ENCODE results near the gene RIPPLY3.
"Not testable (repeated sequence)": the region's sequence is repeated elsewhere in the genome, so short reads cannot be mapped to it uniquely, and the experiment has no call there.

Gene RIPPLY3

DNA sequence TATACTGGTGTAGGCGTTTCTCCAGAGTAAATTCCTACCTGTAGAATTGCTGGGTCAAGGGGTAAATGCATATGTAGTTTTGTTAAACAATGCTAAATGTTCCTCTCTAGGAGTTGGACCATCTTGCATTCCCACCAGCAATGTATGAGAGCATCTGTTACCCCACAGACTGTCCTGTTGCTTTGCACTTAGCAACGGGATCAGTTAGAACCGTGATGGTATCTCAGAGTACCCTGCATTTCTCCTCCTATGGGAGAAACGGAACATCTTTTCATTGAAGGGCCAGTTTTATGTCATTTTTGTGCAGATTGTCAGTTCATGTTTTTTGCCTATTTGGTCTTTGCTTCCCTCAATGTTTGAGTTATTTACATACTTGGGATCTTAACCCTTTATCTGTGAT, 18.0 kb upstream of the RIPPLY3 start:
- ChIA-PET CTCF (no interaction called here), POLR2A (interaction anchor here (2.0 kb wide), 1 partner anchor 22 kb away, joined by 9 read pairs; no protein-coding TSS in a partner anchor)
- TF ChIP-seq ZNF384 (IDR thresholded peaks at IDR 0.05) (no peak), CTBP1 (IDR thresholded peaks at IDR 0.05; ENCODE audit: borderline replicate concordance) (no peak), SP1 (IDR thresholded peaks at IDR 0.05) (no peak), BHLHE40 (IDR thresholded peaks at IDR 0.05; ENCODE audit: borderline replicate concordance) (no peak), ELF4 (IDR thresholded peaks at IDR 0.05) (no peak), LEF1 (IDR thresholded peaks at IDR 0.05; ENCODE audit: borderline replicate concordance) (no peak), FOXM1 (IDR thresholded peaks at IDR 0.05; ENCODE audit: borderline replicate concordance) (no peak), FOXA1 (IDR thresholded peaks at IDR 0.05) (no peak), SUZ12 (IDR thresholded peaks at IDR 0.05) (no peak), FOXK2 (IDR thresholded peaks at IDR 0.05) (no peak), TARDBP (IDR thresholded peaks at IDR 0.05) (no peak), ARNT (IDR thresholded peaks at IDR 0.05) (no peak), NFRKB (IDR thresholded peaks at IDR 0.05) (no peak), HDGF (IDR thresholded peaks at IDR 0.05; ENCODE audit: borderline replicate concordance) (no peak), L3MBTL2 (conservative IDR thresholded peaks at IDR 0.05) (no peak)
- TF ChIP-seq, protein P1, sequence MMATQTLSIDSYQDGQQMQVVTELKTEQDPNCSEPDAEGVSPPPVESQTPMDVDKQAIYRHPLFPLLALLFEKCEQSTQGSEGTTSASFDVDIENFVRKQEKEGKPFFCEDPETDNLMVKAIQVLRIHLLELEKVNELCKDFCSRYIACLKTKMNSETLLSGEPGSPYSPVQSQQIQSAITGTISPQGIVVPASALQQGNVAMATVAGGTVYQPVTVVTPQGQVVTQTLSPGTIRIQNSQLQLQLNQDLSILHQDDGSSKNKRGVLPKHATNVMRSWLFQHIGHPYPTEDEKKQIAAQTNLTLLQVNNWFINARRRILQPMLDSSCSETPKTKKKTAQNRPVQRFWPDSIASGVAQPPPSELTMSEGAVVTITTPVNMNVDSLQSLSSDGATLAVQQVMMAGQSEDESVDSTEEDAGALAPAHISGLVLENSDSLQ (IDR thresholded peaks at IDR 0.05), result no peak
- no peak for DNase-seq (ENCODE audit: extremely low spot score)

DNA sequence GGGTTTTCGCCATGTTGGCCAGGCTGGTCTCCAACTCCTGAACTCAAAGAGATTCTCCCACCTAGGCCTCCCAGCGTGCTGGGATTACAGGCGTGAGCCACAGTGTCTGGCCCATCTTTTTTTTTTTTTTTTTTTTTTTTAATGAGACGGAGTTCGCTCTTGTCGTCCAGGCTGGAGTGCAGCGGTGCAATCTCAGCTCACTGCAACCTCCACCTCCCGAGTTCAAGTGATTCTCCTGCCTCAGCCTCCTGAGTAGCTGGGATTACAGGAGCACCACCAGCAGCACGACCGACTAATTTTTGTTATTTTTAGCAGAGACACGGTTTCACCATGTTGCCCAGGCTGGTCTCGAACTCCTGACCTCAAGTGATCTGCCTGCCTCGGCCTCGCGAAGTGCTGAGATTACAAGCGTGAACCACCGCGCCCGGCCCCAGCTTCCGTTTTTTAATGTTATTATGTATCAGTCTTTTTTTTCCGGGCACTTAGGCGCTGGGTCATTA, 17.3 kb upstream of the RIPPLY3 start:
- DNase-seq (ENCODE audit: extremely low spot score), result not testable (repeated sequence)
- CTCF ChIA-PET, result interaction anchor here (0.5 to 2.7 kb wide), 7 partner anchors 9 to 97 kb away, joined by 3 to 7 read pairs (median 4); no protein-coding TSS in a partner anchor
- POLR2A ChIA-PET, result interaction anchor here (1.0 to 2.0 kb wide), 4 partner anchors 12 to 396 kb away, joined by 3 to 9 read pairs (median 4); no protein-coding TSS in a partner anchor
- peak; percentile 99 for TF ChIP-seq L3MBTL2 (conservative IDR thresholded peaks at IDR 0.05)
- peak; percentile 39; the same call in 1 of the 2 replicates for TF ChIP-seq ZNF384 (IDR thresholded peaks at IDR 0.05)

DNA sequence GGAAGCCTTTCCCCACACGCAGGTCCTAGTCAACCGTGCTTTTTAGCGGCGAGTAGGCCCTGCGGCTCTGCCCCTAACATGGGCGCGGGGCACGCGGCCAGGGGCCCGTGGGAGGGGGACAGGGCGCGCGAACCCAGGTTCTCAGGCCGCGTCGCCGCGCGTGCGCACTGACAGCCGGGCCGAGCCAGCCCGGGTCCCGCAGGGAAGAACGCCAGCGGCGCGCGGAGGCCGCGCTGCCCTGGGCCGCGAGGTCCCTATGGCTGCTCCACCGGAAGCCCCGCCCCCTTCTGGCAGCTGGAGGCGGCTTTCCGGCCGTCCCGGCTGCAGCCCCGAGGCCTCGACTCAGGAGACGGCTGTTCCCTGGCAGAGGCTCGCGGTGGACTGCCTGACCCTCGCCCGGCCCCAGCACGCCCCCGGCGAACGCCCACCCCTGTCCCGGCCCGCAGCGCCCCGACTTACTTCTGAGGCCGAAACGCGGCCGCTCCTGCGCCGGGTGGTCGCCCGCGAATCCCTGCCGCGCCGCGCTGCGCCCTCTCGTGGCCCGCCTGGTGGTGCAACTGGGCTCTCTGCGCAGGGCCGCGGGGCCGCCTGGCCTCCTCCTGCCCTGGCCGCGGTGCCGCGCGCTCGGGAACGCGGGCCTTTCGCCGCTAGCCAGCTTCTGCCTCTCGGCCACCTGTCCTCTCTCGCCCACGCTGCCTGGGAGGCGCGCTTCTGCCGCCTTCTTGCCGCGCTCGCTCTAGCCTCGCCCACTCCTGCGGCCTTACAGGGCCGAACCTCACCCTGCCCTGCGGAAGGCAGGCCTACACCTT, 16.6 kb upstream of the RIPPLY3 start:
- POLR2A ChIA-PET, result interaction anchor here (0.9 to 2.0 kb wide), 7 partner anchors 10 to 395 kb away, joined by 3 to 9 read pairs (median 3); no protein-coding TSS in a partner anchor
- CTCF ChIA-PET, result interaction anchor here (0.5 to 2.7 kb wide), 9 partner anchors 9 to 97 kb away, joined by 3 to 7 read pairs (median 4); no protein-coding TSS in a partner anchor
- DNase-seq (ENCODE audit: extremely low spot score), result peak; percentile 97
- TF ChIP-seq BHLHE40 (IDR thresholded peaks at IDR 0.05; ENCODE audit: borderline replicate concordance) (no peak), FOXM1 (IDR thresholded peaks at IDR 0.05; ENCODE audit: borderline replicate concordance) (no peak), TARDBP (IDR thresholded peaks at IDR 0.05) (no peak), L3MBTL2 (conservative IDR thresholded peaks at IDR 0.05) (peak; percentile 97), SUZ12 (IDR thresholded peaks at IDR 0.05) (no peak), FOXA1 (IDR thresholded peaks at IDR 0.05) (no peak), FOXK2 (IDR thresholded peaks at IDR 0.05) (no peak), ZNF384 (IDR thresholded peaks at IDR 0.05) (no peak), CTBP1 (IDR thresholded peaks at IDR 0.05; ENCODE audit: borderline replicate concordance) (no peak), LEF1 (IDR thresholded peaks at IDR 0.05; ENCODE audit: borderline replicate concordance) (peak; percentile 36; the same call in 1 of the 2 replicates), HDGF (IDR thresholded peaks at IDR 0.05; ENCODE audit: borderline replicate concordance) (no peak), ELF4 (IDR thresholded peaks at IDR 0.05) (no peak), NFRKB (IDR thresholded peaks at IDR 0.05) (no peak), SP1 (IDR thresholded peaks at IDR 0.05) (no peak), ARNT (IDR thresholded peaks at IDR 0.05) (peak; percentile 36; the same call in 1 of the 2 replicates)
- TF ChIP-seq, protein P1 (IDR thresholded peaks at IDR 0.05), result no peak

DNA sequence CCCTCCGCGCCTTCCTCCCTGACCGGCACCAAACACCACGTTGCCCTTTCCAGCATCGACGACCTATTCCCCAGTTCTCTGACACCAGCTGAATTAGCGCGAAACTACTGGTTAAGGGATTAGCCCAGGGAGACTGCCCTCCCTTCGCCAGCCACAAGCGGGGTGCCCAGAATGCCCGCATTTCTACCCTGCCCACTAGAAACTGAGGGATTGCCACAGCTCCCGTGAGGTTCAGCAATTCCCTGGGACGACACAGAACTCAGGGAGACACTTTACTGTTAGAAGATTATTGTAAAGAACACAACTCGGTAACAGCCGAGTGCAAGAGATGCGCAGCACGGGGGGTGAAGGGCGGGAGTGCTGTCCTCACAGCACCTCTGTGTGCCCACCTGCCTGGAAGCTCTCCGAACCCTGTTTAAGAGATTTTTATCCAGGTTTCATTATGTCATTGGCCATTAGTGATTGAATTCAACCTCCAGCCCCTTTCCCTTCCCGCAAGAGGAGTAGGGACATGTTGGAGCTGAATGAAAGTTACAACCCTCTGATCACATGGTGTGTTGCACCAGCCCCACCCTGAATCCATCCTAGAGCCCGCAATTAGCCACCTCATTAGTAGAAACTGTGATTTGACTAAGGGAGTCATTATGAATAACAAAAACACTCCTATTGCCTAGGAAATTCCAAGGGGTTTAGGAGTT, 15.8 kb upstream of the RIPPLY3 start:
- no peak for DNase-seq (ENCODE audit: extremely low spot score)
- POLR2A ChIA-PET, result interaction anchor here (0.9 to 2.0 kb wide), 4 partner anchors 9 to 24 kb away, joined by 3 to 9 read pairs (median 4); no protein-coding TSS in a partner anchor
- CTCF ChIA-PET, result interaction anchor here (0.9 to 2.7 kb wide), 5 partner anchors 12 to 96 kb away, joined by 3 to 7 read pairs (median 4); no protein-coding TSS in a partner anchor
- TF ChIP-seq L3MBTL2 (conservative IDR thresholded peaks at IDR 0.05), result peak; percentile 25
- no peak for TF ChIP-seq LEF1 (IDR thresholded peaks at IDR 0.05; ENCODE audit: borderline replicate concordance)

DNA sequence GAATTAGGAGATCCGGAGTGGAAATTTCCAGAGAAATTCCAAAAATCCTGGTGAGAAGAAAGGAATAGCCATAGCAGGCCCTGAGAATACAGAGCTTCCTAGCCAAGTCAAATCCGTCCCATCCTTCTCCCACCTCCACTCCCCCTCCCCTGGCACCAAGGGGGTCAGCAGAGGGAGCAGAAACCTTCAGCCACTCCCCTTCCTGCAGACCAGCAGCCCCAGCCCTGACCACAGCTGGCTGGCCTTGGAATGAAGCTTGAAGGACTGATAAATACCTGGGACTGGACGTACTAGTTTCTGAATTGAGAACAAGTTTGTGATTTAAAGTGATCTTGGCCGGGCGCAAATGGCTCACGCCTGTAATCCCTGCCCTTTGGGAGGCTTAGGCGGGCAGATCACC, 13.8 kb upstream of the RIPPLY3 start:
- CTCF ChIA-PET, result no interaction called here
- DNase-seq (ENCODE audit: extremely low spot score), result no peak
- POLR2A ChIA-PET, result no interaction called here
- no peak for TF ChIP-seq FOXM1 (IDR thresholded peaks at IDR 0.05; ENCODE audit: borderline replicate concordance)
- TF ChIP-seq TARDBP (IDR thresholded peaks at IDR 0.05), result no peak
- no peak for TF ChIP-seq SP1 (IDR thresholded peaks at IDR 0.05)
- TF ChIP-seq FOXA1 (IDR thresholded peaks at IDR 0.05), result no peak
- no peak for TF ChIP-seq ELF4 (IDR thresholded peaks at IDR 0.05)
- no peak for TF ChIP-seq ZNF384 (IDR thresholded peaks at IDR 0.05)
- TF ChIP-seq, protein P1 (IDR thresholded peaks at IDR 0.05), result no peak
- TF ChIP-seq FOXK2 (IDR thresholded peaks at IDR 0.05), result no peak
- no peak for TF ChIP-seq BHLHE40 (IDR thresholded peaks at IDR 0.05; ENCODE audit: borderline replicate concordance)
- no peak for TF ChIP-seq SUZ12 (IDR thresholded peaks at IDR 0.05)
- no peak for TF ChIP-seq LEF1 (IDR thresholded peaks at IDR 0.05; ENCODE audit: borderline replicate concordance)
- TF ChIP-seq L3MBTL2 (conservative IDR thresholded peaks at IDR 0.05), result no peak
- no peak for TF ChIP-seq HDGF (IDR thresholded peaks at IDR 0.05; ENCODE audit: borderline replicate concordance)
- TF ChIP-seq NFRKB (IDR thresholded peaks at IDR 0.05), result no peak
- no peak for TF ChIP-seq CTBP1 (IDR thresholded peaks at IDR 0.05; ENCODE audit: borderline replicate concordance)
- TF ChIP-seq ARNT (IDR thresholded peaks at IDR 0.05), result no peak
